HepG2 (cell line): Measurements from ENCODE around the gene MICAL3. TPM values are rescaled to one million over a fixed set of nuclear protein-coding genes. Genes with fewer than 3 reads are reported as not detected.

ENCODE experiments used
- CBFB ChIP-seq: sonication (generic); formaldehyde crosslinking; IDR thresholded peaks from 2 replicates; pipeline ENCODE4 v1.4.0; 2020; ENCODE audit warnings: missing genetic modification reagents
- FOXC1 ChIP-seq: sonication (generic); formaldehyde crosslinking; IDR thresholded peaks from 2 replicates; pipeline ENCODE4 v1.8.0; 2022; ENCODE audit warnings: mild to moderate bottlenecking, missing genetic modification reagents, borderline replicate concordance
- MAFG ChIP-seq: sonication (generic); formaldehyde crosslinking; IDR thresholded peaks from 2 replicates; pipeline ENCODE4 v1.5.1; 2020; ENCODE audit warnings: mild to moderate bottlenecking, missing genetic modification reagents
- NFATC3 ChIP-seq: sonication (generic); formaldehyde crosslinking; IDR thresholded peaks from 2 replicates; pipeline ENCODE4 v1.5.1; 2020; ENCODE audit warnings: mild to moderate bottlenecking, missing genetic modification reagents
- RELA ChIP-seq: sonication (generic); formaldehyde crosslinking; IDR thresholded peaks from 2 replicates; pipeline ENCODE4 v1.4.0; 2020; ENCODE audit warnings: missing genetic modification reagents
- TIGD3 ChIP-seq: sonication (generic); formaldehyde crosslinking; IDR thresholded peaks from 2 replicates; pipeline ENCODE4 v1.5.1; 2020; ENCODE audit warnings: mild to moderate bottlenecking, missing genetic modification reagents, borderline replicate concordance
- ZBTB20 ChIP-seq: sonication (generic); formaldehyde crosslinking; IDR thresholded peaks from 2 replicates; pipeline ENCODE4 v1.8.1; 2023; ENCODE audit warnings: missing genetic modification reagents, low read depth, mild to moderate bottlenecking, borderline replicate concordance
- ZFP36L1 ChIP-seq: sonication (generic); formaldehyde crosslinking; IDR thresholded peaks from 2 replicates; pipeline ENCODE4 v1.8.0; 2022; ENCODE audit warnings: mild to moderate bottlenecking, missing genetic modification reagents, moderate library complexity
- ZNF354B ChIP-seq: sonication (generic); formaldehyde crosslinking; IDR thresholded peaks from 2 replicates; pipeline ENCODE4 v1.8.0; 2022; ENCODE audit warnings: mild to moderate bottlenecking, missing genetic modification reagents
- ZNF557 ChIP-seq: sonication (generic); formaldehyde crosslinking; IDR thresholded peaks from 2 replicates; pipeline ENCODE4 v1.4.0; 2020; ENCODE audit warnings: missing genetic modification reagents
- ZNF816 ChIP-seq: sonication (generic); formaldehyde crosslinking; IDR thresholded peaks from 2 replicates; pipeline ENCODE4 v1.8.0; 2022; ENCODE audit warnings: missing genetic modification reagents, mild to moderate bottlenecking, borderline replicate concordance
- polyA plus RNA-seq, 8 experiments: library from polyadenylated mRNA; depleted of rRNA in 3 of 8; stranded (reverse) in 7 of 8; unstranded in 1 of 8; fragments of >200 nt; fragmentation: Illumina TruSeq in 4 of 8; extraction: Trizol in 4 of 8; gene quantifications; 2 replicates each; pipeline versions ENCODE4 v1.2.1 to v1.2.3, GENCODE V29; 2011 to 2016; ENCODE audit warnings: low read depth in 4 of 8, missing spikeins in 1 of 8, mixed read lengths in 1 of 8; ENCODE audit not compliant: insufficient read depth in 1 of 8
- total RNA-seq, 5 experiments: library from RNA; depleted of rRNA; stranded (reverse); fragments of >200 nt; fragmentation: Illumina TruSeq; extraction: Trizol; gene quantifications; 2 replicates each; pipeline ENCODE4 v1.2.3, GENCODE V29; 2016; ENCODE audit warnings: low read depth in 1 of 5
- TF ChIP-seq, protein P1 (sequence below), 2 experiments: fragments of 450-650 bp in 1 of 2; sonication (generic) in 1 of 2; formaldehyde crosslinking in 1 of 2; IDR thresholded peaks; 2 replicates each; pipeline versions ENCODE4 v1.6.1 to v1.8.0; 2016 to 2022; ENCODE audit warnings: antibody characterized with exemption in 1 of 2, mild to moderate bottlenecking in 1 of 2, missing genetic modification reagents in 1 of 2
- TF ChIP-seq, protein P2 (sequence below): sonication (generic); formaldehyde crosslinking; IDR thresholded peaks from 2 replicates; pipeline ENCODE4 v1.4.0; 2020; ENCODE audit warnings: missing genetic modification reagents, borderline replicate concordance

The MICAL3 gene
- total and polyA plus RNA-seq, 2 of the 13 experiments (the other 11 are each of a cell fraction or from before 2014, with no cell fraction given): 5.3 to 12.5 TPM

- TF ChIP-seq, protein P1, sequence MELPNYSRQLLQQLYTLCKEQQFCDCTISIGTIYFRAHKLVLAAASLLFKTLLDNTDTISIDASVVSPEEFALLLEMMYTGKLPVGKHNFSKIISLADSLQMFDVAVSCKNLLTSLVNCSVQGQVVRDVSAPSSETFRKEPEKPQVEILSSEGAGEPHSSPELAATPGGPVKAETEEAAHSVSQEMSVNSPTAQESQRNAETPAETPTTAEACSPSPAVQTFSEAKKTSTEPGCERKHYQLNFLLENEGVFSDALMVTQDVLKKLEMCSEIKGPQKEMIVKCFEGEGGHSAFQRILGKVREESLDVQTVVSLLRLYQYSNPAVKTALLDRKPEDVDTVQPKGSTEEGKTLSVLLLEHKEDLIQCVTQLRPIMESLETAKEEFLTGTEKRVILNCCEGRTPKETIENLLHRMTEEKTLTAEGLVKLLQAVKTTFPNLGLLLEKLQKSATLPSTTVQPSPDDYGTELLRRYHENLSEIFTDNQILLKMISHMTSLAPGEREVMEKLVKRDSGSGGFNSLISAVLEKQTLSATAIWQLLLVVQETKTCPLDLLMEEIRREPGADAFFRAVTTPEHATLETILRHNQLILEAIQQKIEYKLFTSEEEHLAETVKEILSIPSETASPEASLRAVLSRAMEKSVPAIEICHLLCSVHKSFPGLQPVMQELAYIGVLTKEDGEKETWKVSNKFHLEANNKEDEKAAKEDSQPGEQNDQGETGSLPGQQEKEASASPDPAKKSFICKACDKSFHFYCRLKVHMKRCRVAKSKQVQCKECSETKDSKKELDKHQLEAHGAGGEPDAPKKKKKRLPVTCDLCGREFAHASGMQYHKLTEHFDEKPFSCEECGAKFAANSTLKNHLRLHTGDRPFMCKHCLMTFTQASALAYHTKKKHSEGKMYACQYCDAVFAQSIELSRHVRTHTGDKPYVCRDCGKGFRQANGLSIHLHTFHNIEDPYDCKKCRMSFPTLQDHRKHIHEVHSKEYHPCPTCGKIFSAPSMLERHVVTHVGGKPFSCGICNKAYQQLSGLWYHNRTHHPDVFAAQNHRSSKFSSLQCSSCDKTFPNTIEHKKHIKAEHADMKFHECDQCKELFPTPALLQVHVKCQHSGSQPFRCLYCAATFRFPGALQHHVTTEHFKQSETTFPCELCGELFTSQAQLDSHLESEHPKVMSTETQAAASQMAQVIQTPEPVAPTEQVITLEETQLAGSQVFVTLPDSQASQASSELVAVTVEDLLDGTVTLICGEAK (IDR thresholded peaks at IDR 0.05): no peak
- TF ChIP-seq, protein P1 (CRISPR knock-in tag; IDR thresholded peaks at IDR 0.05): peak; percentile 43; the same call in 1 of the 2 replicates
- TF ChIP-seq RELA (CRISPR knock-in tag) (no peak), NFATC3 (CRISPR knock-in tag) (no peak), CBFB (CRISPR knock-in tag) (no peak), ZNF557 (no peak), FOXC1 (CRISPR knock-in tag) (0 out of 2 replicates have a peak, but pooled peaks have one; percentile 31), TIGD3 (CRISPR knock-in tag) (no peak), ZNF354B (CRISPR knock-in tag) (no peak), ZBTB20 (CRISPR knock-in tag) (no peak), ZFP36L1 (no peak), MAFG (CRISPR knock-in tag) (no peak), ZNF816 (CRISPR knock-in tag) (no peak)
- TF ChIP-seq, protein P2, sequence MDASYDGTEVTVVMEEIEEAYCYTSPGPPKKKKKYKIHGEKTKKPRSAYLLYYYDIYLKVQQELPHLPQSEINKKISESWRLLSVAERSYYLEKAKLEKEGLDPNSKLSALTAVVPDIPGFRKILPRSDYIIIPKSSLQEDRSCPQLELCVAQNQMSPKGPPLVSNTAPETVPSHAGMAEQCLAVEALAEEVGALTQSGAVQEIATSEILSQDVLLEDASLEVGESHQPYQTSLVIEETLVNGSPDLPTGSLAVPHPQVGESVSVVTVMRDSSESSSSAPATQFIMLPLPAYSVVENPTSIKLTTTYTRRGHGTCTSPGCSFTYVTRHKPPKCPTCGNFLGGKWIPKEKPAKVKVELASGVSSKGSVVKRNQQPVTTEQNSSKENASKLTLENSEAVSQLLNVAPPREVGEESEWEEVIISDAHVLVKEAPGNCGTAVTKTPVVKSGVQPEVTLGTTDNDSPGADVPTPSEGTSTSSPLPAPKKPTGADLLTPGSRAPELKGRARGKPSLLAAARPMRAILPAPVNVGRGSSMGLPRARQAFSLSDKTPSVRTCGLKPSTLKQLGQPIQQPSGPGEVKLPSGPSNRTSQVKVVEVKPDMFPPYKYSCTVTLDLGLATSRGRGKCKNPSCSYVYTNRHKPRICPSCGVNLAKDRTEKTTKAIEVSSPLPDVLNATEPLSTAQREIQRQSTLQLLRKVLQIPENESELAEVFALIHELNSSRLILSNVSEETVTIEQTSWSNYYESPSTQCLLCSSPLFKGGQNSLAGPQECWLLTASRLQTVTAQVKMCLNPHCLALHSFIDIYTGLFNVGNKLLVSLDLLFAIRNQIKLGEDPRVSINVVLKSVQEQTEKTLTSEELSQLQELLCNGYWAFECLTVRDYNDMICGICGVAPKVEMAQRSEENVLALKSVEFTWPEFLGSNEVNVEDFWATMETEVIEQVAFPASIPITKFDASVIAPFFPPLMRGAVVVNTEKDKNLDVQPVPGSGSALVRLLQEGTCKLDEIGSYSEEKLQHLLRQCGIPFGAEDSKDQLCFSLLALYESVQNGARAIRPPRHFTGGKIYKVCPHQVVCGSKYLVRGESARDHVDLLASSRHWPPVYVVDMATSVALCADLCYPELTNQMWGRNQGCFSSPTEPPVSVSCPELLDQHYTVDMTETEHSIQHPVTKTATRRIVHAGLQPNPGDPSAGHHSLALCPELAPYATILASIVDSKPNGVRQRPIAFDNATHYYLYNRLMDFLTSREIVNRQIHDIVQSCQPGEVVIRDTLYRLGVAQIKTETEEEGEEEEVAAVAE: no peak; the same call in 1 of the 2 replicates
Measured at GRCh38 chr22:17930455-17931313, 93.7 kb downstream of the MICAL3 start (continued).
